ENCODE data around the gene HGS.

- no peak for TF ChIP-seq CTCF (IDR thresholded peaks at IDR 0.05; ENCODE audit: low read depth, low read length, poor library complexity, severe bottlenecking)
- TF ChIP-seq EZH2phosphoT487 (IDR thresholded peaks at IDR 0.05; ENCODE audit: borderline replicate concordance, low read length): no peak
Measured at GRCh38 chr17:81696218-81696941, 12.6 kb downstream of the HGS start.

Data from DOHH2 (cell line).